ENCODE results near the gene FHOD3. TPM values are rescaled to one million over a fixed set of nuclear protein-coding genes. Genes with fewer than 3 reads are reported as not detected.

Gene FHOD3
- total RNA-seq, 4 donors from 2014 or later = 24.1 to 51.4 (median 33.8) TPM

DNA sequence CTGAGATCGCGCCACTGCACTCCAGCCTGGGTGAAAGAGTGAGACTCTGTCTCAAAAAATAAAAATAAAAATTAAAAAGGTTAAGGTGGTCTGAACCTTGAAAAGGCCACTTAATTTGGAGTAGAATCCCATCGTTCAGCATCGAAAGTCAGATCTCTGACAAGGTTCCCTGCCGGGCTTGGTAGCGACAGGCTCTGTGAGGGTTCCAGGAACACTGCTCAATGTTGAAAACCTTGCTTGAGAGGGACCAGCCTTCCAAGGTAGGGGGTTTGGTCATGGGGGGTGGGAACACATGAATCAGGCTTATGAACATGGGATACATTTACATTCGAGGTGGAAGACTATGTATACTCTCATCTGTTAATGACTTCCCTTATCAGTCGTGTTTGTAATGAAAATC, 232.2 kb downstream of the FHOD3 start:
- Histone ChIP-seq H3K4me1 (no peaks in the 10 kb centered on the region), H3K9me3 (no peaks in the 10 kb centered on the region), H3K27me3 (no peaks in the 10 kb centered on the region), H3K36me3 (no peaks in the 10 kb centered on the region), H3K27ac (replicated peaks in 1 of 4) (no peak overlapping the region), H3K4me3 (no peak overlapping the region)
- WGBS = 91% methylated on average over 8 of the region's 8 CpGs
- TF ChIP-seq, protein P1, sequence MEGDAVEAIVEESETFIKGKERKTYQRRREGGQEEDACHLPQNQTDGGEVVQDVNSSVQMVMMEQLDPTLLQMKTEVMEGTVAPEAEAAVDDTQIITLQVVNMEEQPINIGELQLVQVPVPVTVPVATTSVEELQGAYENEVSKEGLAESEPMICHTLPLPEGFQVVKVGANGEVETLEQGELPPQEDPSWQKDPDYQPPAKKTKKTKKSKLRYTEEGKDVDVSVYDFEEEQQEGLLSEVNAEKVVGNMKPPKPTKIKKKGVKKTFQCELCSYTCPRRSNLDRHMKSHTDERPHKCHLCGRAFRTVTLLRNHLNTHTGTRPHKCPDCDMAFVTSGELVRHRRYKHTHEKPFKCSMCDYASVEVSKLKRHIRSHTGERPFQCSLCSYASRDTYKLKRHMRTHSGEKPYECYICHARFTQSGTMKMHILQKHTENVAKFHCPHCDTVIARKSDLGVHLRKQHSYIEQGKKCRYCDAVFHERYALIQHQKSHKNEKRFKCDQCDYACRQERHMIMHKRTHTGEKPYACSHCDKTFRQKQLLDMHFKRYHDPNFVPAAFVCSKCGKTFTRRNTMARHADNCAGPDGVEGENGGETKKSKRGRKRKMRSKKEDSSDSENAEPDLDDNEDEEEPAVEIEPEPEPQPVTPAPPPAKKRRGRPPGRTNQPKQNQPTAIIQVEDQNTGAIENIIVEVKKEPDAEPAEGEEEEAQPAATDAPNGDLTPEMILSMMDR (IDR thresholded peaks at IDR 0.05) = no peak
- TF ChIP-seq EP300 (IDR thresholded peaks at IDR 0.05) (no peak), POLR2AphosphoS5 (IDR thresholded peaks at IDR 0.05) (no peak), POLR2A (IDR thresholded peaks at IDR 0.05; ENCODE audit: low read depth) (no peak)
- peak; percentile 57 for DNase-seq (ENCODE audit: extremely low spot score)
- intact Hi-C loops (cut with DNase I) = no loop called here

GRCh38 chr18:36530676-36531405, 233.3 kb downstream of the FHOD3 start:
- no peak for TF ChIP-seq POLR2A (IDR thresholded peaks at IDR 0.05; ENCODE audit: low read depth)
- TF ChIP-seq POLR2AphosphoS5 (IDR thresholded peaks at IDR 0.05) = no peak
- TF ChIP-seq EP300 (IDR thresholded peaks at IDR 0.05) = no peak
- TF ChIP-seq, protein P1 (IDR thresholded peaks at IDR 0.05) = no peak
- H3K36me3 ChIP-seq = no peaks in the 10 kb centered on the region
- H3K9me3 ChIP-seq = no peaks in the 10 kb centered on the region
- 82% methylated on average over 4 of the region's 4 CpGs for WGBS
- no peak overlapping the region for H3K27ac ChIP-seq (replicated peaks in 1 of 4)
- DNase-seq (ENCODE audit: extremely low spot score) = peak; percentile 77
- H3K4me3 ChIP-seq = no peak overlapping the region
- no peaks in the 10 kb centered on the region for H3K4me1 ChIP-seq
- intact Hi-C loops (cut with DNase I) = no loop called here
- no peaks in the 10 kb centered on the region for H3K27me3 ChIP-seq

GRCh38 chr18:36531636-36532035, 234.1 kb downstream of the FHOD3 start:
- Histone ChIP-seq H3K9me3 (no peaks in the 10 kb centered on the region), H3K27me3 (no peaks in the 10 kb centered on the region), H3K4me3 (no peak overlapping the region), H3K4me1 (no peaks in the 10 kb centered on the region), H3K36me3 (no peaks in the 10 kb centered on the region), H3K27ac (replicated peaks in 1 of 4) (no peak overlapping the region)
- intact Hi-C loops (cut with DNase I) = no loop called here
- DNase-seq (ENCODE audit: extremely low spot score) = peak; percentile 79
- no peak for TF ChIP-seq POLR2AphosphoS5 (IDR thresholded peaks at IDR 0.05)
- WGBS = 99% methylated on average over 7 of the region's 7 CpGs

GRCh38 chr18:36532394-36532793, 234.9 kb downstream of the FHOD3 start:
- Histone ChIP-seq H3K27me3 (no peaks in the 10 kb centered on the region), H3K27ac (replicated peaks in 1 of 4) (no peak overlapping the region), H3K9me3 (no peaks in the 10 kb centered on the region), H3K4me1 (no peaks in the 10 kb centered on the region), H3K4me3 (no peak overlapping the region), H3K36me3 (no peaks in the 10 kb centered on the region)
- TF ChIP-seq, protein P1 (IDR thresholded peaks at IDR 0.05) = no peak
- no peak for TF ChIP-seq POLR2A (IDR thresholded peaks at IDR 0.05; ENCODE audit: low read depth)
- no peak for TF ChIP-seq POLR2AphosphoS5 (IDR thresholded peaks at IDR 0.05)
- TF ChIP-seq EP300 (IDR thresholded peaks at IDR 0.05) = no peak
- DNase-seq (ENCODE audit: extremely low spot score) = peak; percentile 42
- WGBS = 70% methylated on average over 5 of the region's 5 CpGs
- intact Hi-C loops (cut with DNase I) = no loop called here

DNA sequence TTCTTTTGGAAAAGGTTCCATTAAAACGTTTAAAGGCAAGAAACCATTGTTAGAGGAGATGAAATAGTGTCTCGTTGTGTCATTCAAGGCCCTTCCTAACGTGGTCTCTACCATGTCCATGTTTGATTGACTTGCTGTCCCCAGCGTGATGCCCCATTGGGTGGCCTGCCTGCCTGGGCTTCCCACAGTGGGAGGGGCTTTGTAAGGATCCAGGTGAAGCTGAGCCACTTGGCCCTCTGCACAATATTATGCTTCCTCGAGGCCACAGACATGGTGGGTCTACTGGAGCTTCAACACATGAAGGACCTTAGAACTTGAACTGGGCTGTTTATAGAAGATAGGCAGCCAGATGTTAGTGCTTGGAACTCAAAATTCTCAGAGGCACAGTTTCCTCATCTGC, 235.3 kb downstream of the FHOD3 start:
- intact Hi-C loops (cut with DNase I) = no loop called here
- no peak overlapping the region for H3K4me3 ChIP-seq
- no peaks in the 10 kb centered on the region for H3K36me3 ChIP-seq
- no peaks in the 10 kb centered on the region for H3K9me3 ChIP-seq
- no peaks in the 10 kb centered on the region for H3K4me1 ChIP-seq
- peak; percentile 42 for DNase-seq (ENCODE audit: extremely low spot score)
- WGBS = 90% methylated on average over 5 of the region's 5 CpGs
- H3K27me3 ChIP-seq = no peaks in the 10 kb centered on the region
- TF ChIP-seq POLR2A (IDR thresholded peaks at IDR 0.05; ENCODE audit: low read depth) (no peak), EP300 (IDR thresholded peaks at IDR 0.05) (no peak), POLR2AphosphoS5 (IDR thresholded peaks at IDR 0.05) (no peak)
- TF ChIP-seq, protein P1 (IDR thresholded peaks at IDR 0.05) = no peak
- H3K27ac ChIP-seq (replicated peaks in 1 of 4) = no peak overlapping the region

Data from esophagus muscularis mucosa (tissue), 4 donors.